Stimulated activated CD4-positive, alpha-beta T cell treated with anti-CD3 and anti-CD28 coated beads, Interleukin-1b, Interleukin-23, amount 100 ng/mL, for 4 hours (primary cell): ENCODE results near the gene TAS1R1.
A peak's percentile ranks its signal among the peaks of the same experiment; 100 is the strongest.

Source experiments
- DNase-seq, 2 donors: peaks; one replicate each; pipeline ENCODE4 v3.0.0-alpha.2; 2020; ENCODE audit warnings: low read depth in 2 of 2

TAS1R1 gene

DNA sequence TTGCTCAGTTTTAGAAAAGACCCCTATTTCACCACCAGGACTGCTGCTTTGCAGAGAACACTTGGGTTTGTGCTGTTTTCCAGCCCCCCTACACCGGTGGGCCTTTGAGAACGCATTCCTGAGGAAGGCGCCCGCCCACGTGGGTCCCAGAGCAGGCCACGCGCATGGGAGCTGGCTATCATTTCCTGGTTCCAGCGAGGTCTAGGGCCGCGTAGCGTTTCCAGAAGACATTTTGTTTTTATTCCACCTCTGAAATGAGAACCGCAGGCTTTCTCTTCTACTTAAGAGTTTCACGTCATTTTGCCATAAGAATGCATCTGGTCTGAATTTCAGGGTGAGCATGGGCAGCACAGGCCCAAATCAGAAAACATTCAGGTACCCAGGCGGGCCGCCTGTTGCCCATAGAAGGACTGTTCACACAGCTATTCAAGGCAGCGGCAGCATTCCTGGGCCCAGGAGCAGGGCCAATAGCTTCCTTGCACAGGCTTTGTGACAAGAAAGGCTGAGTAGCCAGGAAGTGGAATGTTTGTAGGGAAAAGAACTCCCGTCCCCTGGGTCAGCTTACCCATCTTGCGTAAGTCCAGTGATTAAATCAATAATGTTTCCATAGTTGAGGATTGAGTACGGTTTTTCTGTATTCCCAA, 48.9 kb downstream of the TAS1R1 start:
- DNase-seq: no peak

DNA sequence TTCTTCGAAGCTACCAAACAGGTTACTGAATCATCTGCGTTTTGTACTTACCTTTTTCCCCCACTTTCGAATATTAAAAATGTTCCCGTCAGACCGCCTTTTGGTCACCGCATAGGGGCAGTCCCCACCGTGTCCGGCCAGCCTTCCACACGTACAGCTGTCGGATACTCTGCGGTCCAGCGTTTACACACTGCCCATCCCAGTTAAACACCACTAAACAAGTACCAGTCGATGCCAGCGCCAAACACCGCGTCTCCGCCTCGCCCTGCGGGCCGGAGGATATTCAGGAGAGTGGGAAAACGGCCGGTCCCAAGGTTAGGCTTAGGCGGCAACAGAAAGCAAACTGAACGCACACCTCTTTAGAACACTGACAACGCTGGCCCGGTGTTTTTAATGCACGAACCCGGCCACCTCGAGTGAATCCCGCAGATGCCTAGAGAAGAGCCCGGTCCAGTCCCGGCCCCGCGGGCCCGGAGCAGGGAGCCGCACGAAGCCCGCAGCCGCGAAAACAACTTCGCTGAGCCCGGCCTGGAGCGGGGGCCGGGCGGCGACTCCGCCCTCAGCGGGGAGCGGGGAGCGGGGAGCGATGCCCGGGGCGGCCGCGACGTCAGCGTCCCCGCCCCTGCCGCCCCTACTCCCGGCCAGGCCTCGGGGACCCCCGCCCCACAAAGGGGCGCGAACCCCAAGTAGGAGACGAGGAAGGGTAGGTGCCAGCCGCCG, 57.7 kb downstream of the TAS1R1 start:
- no peak for DNase-seq

DNA sequence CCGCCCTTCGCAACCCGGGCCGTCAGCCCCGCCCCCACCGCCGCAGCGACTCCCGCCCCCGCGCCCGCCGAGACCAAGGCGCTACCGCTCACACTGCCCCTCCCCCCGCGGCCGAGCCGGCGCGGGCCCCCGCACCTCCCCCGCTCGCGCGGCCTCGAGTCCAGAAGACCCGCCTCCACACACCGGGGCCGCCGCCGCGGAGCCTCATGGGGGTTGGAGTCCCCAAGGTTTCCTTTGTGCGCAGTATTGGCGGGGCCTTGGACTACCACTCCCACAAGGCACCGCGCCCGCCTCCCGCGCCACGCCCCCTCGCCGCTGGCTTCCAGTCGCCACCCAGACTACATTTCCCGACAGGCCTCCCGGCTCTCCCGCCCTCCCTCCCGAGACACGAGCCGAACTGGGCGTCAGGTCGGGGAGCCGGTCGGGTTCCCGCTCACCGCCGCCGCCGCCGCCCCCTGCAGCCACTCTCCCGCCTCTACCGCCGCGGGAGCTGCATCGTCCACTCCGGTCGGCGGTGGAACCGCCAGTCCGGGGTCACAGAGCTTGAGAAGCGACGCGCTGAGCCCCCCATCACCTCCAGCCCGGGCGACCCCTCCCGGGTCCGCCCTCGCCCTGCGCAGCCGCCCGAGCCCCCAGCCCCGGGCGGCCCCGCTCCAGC, 58.4 kb downstream of the TAS1R1 start, which contains the start of gene PHF13:
Gene PHF13 (plus strand): TSS at position 371 of the 658 bp plus-strand sequence. CDS start 336 bp downstream, outside the sequence.
- DNase-seq: peak; percentile 99

GRCh38 chr1:6614019-6614928, 59.2 kb downstream of the TAS1R1 start:
- peak in 1 of 2 donors; percentile 64 for DNase-seq

DNA sequence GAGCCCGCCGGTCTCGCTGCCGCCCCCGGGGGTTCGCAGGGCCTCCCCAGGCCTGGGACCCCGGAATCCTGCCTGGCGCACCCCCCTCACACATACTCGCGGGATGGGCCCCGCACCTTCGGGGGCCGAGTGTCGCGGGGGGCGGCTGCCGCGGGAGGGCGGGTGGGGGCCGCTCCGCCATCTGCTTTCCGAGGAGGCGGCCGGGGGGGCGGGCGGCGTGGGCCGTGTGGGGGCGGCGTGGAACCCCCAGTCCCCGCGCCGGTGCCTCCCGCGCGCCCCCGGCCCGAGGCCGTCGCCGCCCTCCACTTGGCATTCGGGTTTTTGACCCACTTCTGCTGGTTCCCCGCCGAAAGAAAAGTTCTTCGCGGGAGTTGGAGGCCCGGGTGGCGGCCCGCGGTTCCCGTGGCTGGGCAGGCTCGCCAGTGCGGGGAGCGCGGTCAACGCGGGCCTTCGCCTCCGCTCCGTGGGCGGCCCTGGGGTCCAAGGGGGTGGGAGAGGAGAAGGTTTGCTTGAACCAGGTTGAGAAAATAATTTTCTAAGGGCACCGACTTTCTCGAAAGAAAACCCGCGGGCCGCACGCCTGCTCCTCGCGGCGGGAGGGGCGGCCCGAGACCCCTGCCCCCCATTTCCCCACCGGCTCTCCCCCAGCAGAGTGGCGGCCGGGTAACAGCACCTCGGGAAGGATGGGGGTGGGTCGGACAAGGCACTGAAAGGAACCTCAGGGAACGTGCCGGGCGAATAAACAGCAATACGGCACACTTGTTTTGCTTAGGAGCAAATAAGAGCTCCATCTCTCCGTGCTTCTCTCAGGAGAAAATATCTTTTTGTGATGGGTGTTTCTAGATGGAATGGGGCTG, 60.0 kb downstream of the TAS1R1 start:
- DNase-seq: no peak

DNA sequence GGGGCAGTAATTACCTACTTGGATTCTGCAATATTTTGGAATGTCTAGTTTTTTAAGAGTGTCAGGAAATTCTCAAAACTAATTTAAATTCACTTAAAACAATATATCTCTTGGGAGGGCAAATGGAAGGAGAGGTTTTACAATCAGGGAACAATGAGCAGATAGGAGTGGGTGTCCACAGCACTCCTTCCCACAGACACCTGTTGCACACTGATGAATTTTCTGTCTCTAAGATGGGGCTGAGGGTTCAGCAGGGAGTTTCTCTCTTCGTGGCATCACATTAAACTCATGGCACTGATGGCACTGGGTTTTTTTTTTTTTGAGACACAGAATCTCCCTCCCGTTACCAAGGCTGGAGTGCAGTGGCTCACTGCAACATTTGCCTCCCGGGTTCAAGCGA, 63.9 kb downstream of the TAS1R1 start:
- DNase-seq: no peak

DNA sequence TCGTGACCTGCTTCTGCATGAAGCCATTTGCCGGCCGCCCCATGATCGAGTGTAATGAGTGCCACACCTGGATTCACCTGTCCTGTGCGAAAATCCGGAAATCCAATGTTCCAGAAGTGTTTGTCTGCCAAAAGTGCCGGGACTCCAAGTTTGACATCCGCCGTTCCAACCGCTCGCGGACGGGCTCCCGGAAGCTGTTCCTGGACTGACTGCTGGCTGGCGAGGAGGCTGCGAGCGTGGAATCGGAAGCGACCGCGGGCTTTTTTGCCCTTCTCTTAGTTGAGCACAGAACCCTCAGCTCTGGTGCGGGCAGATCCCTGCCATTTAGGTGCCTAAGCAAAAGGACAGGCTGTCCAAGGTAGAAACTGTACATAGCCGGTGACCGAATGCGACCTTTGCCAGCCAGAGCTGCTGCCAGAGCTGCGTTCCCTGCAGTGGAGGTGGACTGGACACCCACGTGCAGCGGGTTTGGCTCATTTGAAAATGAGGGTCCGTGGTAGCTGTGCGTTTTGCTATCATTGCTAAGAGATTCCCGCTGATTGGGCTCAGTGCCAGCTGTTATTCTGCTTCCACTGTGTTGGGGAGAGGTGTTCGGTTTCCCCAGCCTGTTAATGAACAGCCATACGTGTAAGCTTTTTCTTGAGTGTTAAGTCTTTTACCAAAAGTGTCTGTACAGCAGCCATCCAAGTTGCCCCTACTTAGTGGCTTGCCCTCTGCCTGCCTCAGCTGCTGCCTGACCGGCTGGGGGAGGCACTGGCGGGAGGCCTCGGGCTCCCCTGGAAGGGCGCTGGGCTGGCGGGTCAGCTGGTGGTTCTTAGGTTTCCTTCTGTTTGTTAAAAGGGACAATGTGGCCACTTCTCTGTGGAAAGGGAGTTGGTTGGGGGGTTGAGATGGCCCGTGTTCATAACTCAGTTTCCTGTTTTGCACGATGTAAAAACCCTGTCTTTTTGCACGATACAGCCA, 66.6 kb downstream of the TAS1R1 start:
- DNase-seq: no peak

DNA sequence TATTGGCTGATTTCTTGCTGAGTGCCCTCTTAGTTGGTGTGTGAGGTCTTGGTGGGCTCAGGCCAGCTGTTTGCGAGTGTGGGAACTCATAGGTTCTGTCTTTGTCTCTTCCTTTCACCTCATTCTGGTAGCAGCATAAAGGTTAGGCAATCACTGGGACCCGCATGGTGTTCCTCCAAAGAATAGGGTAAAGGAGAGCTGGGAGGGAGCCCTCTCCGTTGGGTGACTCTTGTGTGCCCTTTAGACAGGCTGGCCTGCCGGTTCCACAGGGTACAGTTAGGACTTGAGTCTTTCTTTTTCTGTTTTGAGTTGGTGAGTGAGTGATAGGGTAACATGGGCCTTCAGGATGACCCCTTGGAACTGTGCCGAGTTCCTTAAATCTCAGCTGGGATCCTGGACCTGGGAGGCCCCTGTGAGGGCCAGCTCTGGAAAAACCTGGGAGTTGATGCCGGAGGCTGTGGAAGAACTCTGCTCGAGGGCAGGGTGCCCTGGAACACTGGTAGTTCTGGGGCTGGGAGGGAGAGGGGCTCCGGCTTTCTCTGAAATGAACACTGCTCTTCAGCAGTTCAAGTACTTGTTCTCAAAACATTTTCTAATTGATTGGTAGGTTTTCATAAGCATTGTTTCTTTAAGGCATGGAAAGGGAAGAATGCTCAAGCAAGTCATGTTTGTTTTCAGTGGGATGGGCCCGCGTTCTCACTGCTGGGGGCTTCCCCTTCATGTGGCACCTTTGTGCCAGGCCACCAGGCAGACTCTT, 67.5 kb downstream of the TAS1R1 start:
- no peak for DNase-seq

DNA sequence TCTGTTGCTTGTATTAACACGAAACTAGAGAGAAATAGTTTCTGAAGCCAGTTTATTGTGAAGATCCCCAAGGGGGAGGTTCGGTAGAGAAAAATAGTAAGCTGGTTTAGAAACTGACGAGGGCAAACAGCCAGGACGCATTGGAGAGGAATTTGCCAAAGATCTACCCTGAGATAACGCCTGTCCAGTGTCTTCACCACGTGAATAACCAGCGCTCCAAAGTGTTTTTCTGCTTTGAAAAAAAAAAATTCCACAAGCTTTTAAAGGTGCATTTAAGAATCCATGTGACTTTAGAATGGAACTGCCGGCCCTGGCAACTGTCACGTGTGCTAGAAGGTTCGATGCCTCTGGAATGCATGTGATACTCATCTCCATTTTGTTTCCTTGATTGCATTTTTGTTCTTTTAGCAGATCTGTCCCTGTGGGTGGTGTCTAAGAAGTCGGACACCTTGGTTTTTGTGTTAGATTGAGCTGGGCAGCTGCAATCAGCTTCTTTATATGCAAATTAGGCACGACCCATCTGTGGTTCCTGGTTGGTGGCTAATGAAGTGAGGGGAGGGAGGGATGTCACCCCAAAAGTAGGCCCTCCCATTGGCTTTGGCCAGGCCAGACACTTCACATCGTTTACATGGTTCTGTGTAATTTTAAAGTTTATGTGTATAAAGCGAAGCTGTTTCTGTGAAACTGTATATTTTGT, 68.3 kb downstream of the TAS1R1 start:
- DNase-seq: no peak

DNA sequence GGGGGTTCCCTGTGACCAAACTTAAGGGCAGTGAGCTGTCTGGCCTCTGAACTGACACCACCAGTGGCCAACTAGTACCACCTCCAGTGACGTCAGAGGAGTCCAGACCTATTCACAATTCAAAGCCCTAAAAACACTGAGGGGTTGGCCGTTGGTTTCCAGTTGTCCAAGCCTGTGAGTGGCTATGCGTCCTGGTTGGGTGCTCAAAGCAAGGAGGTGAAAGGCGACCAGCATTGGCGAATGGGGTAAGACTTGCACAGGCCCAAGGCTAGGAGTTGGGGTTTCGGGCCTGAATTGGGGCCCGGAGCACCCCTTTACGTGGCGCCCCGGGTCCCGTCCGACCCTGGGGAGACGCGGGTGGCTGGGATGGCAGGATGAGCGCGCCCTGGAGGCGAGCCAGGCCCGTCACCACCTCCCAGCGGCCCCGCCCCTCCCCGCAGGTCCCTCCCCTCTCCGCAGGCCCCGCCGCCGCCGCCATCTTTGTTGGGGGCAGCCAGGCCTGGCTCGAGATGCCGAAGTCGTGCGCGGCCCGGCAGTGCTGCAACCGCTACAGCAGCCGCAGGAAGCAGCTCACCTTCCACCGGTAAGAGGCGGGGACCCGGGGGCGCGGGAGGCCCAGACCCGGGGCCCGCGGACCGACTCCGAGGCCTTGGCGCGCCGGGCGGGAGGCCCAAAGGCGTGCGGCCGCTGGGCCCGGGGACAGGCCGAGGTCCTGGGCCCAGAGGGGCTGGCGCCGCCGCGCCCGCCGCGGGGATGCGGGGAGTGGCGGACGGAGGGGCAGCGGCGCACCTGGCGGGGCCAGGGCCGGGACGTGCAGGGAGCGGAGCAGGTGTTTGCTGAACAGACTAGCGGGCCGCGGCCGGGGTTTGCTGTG, 69.8 kb downstream of the TAS1R1 start, which contains the start of gene THAP3:
Gene THAP3 (plus strand): TSS at position 159 of the 874 bp plus-strand sequence. CDS start 351 bp downstream, at position 510.
- peak; percentile 84 to 92 for DNase-seq

DNA sequence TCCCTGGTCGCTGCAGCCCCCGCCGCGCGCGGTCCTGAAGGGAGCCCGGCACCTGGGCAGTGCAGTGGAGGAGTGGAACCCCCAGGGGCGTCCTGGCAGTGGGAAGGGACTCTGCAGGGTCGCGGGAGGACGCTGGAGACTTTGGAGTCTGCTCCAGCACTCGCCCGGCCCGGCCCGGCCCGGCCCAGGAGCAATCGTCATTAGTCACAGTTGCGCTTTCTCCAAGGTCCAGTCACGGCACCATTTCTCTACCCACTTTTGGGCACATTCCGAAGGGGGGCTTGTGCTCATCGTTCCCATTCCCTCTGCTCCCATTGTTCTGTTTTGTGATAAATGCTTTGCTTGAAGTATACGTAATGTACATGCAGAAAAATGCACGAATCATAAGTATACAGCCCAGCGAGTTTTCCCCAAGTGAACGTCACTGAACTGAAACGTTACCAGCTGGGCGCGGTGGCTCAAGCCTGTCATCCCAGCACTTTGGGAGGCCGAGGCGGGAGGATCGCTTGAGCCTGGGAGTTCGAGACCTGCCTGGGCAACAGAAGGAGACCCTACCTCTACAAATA, 70.6 kb downstream of the TAS1R1 start:
- DNase-seq: no peak

GRCh38 chr1:6627031-6627430, 71.9 kb downstream of the TAS1R1 start:
- no peak for DNase-seq

DNA sequence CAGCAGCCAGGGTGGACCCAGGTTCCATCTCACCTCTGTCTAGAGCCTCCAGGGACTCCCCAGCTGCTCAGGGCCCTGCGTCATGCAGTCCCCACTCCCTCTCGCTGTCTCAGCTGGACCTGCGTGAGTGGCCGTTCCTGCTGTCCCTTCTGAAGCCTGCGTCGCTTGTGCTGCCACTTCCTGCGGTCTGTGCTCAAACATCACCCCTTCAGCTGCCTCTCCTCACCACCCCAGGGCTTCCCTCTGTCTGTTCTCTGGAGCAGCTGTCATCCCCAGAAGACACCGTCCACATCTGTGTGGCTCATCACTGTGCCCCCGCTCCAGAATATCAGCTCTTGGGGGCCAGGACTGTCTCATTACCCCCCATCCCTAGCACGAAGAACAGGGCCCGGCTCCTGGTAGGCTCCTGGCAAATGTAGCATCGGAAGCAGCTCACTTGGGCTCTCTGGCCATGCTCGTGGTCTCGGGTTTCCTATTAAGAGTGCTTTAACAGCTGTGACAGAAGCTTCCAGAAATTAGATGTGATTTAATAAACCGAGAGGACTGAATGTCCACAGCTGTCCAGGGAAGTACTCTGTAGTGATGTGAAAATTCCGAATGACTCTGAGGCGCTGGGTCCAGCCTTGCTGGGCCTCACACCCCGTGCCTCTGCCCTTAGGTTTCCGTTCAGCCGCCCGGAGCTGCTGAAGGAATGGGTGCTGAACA, 72.9 kb downstream of the TAS1R1 start:
- DNase-seq: no peak

DNA sequence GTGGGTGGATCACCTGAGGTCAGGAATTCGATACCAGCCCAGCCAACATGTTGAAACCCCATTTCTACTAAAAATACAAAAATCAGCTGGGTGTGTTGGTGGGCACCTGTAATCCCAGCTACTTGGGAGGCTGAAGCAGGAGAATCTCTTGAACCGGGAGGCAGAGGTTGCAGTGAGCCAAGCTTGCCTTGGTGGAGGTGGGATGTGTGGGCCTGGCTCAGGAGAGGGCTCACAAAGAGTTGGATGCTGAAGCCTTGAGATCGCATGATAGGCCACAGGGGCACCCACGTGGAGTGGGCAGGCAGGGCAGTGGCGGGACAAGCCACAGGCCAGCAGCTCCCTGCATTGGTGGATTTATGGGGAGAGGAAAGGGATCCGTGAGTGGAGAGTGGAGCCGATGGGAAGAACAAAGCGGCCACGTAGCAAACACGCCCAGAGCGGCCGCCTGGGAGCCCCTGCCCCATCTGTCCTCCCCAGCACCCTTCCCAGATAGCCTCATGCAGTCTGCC, 73.9 kb downstream of the TAS1R1 start:
- DNase-seq: no peak
